NCI-H1417 (cell line): ENCODE results near the gene KMT2B.

Source experiments
- DNase-seq, 3 experiments: peaks; one replicate each; lab custom pipeline; 2025; lab: John Stamatoyannopoulos, UW

The KMT2B gene

DNA sequence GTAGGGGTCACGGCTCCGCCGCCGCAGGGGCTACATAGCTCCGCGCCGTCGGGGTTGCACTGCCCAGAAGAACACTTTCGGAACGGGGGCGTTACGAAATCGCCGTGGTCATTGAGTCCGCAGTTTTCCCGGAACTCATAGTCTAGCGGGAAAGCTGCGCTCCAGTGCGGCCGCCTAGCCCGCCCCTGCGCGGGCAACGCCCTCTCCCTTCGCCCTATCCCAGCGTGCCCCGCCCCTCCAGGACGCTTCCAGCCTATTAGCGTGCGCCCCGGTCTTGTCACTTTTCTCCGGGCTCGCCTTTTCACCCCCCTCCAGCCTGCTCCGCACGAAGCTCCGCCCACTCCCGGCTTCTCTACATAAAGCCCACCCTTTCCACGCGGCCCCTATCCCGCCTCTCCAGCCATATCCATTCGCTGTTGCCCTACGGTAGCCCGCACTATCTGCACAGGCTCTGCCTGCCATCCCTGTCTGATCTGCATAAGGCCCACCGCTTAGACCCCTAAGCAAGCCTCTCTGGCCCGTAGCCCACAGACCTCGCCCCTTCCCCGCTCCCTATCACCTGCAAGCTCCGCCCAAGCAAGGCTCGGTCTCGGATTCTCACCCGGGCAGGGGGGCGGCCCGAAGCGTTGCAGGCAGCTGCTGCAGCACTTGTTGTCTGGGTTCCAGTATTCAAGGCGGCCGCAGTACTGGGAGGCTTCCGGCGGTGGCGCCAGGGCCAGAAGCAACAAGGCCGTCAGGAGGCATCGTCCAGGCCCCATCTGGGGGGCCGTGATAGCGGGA lies 22.8 kb downstream of the KMT2B start:
- DNase-seq: peak; percentile 96 to 99 (median 98)

- DNase-seq: no peak
Measured at GRCh38 chr19:35741203-35741515, 23.4 kb downstream of the KMT2B start.

- DNase-seq: no peak
Measured at GRCh38 chr19:35742121-35742724, 24.4 kb downstream of the KMT2B start, which contains the start of gene IGFLR1. Gene IGFLR1, minus strand, starts transcription at chr19:35742452. Its CDS starts 1,272 bp downstream, at chr19:35741180.

GRCh38 chr19:35743640-35744429 lies 26.0 kb downstream of the KMT2B start:
- DNase-seq: no peak

DNA sequence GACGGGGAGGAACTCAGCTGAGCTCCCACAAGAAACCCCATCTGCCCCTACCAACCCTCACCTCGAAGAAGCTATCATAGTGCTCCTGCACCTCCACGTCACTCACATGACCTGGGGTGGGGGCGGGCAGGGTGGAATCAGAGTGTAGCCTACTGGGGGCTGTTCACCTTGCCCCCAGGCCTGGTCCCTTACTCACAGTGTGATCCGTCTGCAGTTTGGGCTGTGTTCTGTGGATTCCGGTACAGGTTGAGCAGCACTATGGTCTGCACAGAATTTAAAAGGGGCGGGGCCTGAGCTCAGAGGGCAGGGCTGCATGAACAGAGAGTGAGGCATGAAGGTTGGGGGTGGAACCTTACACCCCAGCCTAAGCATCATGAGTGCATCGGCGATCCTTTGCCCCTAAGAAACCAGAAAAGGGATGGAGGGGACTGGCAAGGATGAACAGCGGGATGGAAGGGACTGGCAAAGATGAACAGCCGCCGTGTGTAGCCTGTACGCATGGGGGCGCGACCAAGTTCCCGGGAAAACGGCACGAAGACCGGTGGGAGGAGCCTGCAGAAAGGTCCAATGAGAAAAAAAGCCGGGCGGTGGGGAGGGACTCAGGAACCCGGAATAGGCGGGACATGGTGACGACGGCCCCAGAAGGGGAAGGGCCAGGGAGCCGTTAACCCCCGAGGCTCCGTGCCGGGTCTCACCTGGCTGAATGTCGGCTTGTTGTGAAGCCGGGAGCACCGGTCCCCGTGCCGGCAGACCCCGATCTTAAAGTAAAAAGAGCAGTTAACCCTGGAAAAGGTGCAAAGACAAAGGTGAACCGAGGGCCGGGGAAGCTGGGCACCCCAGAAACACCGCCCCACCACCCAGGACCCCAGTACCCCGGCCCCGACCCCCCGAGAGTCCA lies 26.9 kb downstream of the KMT2B start:
- DNase-seq: peak; percentile 92 to 97 (median 97)

DNA sequence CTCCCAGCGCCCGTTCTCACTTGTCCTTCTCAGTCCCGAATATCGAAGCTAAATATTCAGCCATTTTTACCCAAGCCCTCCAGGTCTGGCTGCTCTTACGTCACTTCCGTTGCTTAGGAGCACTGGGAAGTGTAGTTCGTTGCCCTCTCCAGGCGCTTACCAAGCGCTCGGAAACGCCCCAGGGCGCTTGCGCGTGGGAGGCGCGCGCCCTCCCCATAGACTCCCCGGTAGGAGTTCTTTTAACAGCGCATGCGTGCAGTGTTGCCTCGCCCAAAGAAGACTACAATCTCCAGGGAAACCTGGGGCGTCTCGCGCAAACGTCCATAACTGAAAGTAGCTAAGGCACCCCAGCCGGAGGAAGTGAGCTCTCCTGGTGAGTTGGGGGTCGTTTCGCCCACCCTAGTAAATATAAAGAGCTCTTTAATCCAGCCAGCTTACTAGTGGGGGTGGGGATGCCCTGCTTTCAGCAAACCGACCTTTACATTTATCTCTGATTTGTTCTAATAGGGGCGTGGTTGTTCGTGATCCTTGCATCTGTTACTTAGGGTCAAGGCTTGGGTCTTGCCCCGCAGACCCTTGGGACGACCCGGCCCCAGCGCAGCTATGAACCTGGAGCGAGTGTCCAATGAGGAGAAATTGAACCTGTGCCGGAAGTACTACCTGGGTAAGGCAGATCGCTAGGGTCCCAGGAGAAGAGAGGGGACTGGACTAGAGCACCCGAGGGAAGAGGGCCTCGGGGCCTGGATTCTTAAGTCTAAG lies 27.7 kb downstream of the KMT2B start, which contains the start of the genes PSENEN and U2AF1L4:
PSENEN (plus strand) TSS at position 324 of the 759 bp plus-strand sequence; CDS start at position 604, 280 bp downstream.
U2AF1L4 (minus strand) TSS at position 91 of the 759 bp plus-strand sequence; CDS start at position 64, 27 bp downstream.
- peak; percentile 97 to 100 (median 99) for DNase-seq

- DNase-seq: no peak
Measured at GRCh38 chr19:35746087-35746462, 28.3 kb downstream of the KMT2B start.

DNA sequence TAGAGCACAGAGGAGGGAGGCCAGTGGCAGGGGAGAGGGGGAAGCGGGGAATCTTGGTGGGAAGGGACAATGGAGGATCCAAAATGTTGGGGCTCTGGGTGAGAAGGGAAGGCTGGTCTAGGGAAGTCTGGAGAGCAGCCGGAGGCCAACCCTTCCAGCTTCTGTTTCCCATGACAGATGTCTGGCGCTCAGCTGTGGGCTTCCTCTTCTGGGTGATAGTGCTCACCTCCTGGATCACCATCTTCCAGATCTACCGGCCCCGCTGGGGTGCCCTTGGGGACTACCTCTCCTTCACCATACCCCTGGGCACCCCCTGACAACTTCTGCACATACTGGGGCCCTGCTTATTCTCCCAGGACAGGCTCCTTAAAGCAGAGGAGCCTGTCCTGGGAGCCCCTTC lies 28.7 kb downstream of the KMT2B start:
- DNase-seq: no peak

DNA sequence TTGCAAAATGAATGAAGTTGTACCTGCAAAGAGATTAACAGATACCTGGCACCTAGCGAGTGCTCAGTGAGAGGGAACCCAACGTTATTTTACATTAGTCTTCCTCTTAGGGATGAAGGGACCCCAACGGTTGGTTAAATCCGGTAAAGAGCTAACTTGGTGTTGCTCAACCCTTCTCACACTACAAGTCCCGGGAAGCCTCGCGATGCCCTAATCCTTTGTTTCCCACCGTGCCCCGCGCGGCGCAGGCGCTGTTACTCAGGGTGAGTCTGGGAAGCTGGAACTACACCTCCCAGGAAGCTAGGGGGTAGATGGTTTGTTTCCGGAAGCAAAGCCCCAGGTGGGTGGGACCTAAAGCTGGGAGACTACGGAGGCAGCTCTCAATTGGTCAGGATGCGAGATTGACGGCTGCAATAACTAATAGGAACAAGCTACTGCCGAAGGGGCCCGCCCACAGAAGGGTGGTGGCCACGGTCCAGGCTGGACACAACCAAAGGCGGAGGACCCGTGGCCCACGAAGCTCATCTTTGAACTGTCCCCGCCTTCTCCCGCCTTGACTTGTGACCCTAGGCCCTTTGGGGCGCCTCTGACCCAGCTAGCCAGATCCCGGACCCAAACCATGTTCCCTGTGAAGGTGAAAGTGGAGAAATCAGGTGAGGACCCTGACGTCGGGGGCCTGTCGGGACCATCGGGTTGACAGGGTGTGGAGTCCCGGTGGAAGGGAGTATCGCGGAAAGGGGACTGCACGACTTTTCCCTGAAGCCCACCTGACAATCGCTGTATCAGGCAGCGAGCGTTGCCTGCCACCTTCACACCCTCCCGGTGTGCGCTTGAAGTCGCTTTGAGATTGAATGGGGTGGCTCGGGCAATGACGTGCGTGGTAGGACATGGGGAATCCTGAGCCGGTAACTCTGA lies 30.6 kb downstream of the KMT2B start, which contains the start of gene LIN37:
LIN37 (plus strand) TSS at position 471 of the 915 bp plus-strand sequence; CDS start at position 620, 149 bp downstream.
- DNase-seq: peak; percentile 99 to 100 (median 99)

GRCh38 chr19:35750167-35750566 lies 32.4 kb downstream of the KMT2B start:
- no peak for DNase-seq

GRCh38 chr19:35751839-35752745 lies 34.3 kb downstream of the KMT2B start:
- DNase-seq: no peak

DNA sequence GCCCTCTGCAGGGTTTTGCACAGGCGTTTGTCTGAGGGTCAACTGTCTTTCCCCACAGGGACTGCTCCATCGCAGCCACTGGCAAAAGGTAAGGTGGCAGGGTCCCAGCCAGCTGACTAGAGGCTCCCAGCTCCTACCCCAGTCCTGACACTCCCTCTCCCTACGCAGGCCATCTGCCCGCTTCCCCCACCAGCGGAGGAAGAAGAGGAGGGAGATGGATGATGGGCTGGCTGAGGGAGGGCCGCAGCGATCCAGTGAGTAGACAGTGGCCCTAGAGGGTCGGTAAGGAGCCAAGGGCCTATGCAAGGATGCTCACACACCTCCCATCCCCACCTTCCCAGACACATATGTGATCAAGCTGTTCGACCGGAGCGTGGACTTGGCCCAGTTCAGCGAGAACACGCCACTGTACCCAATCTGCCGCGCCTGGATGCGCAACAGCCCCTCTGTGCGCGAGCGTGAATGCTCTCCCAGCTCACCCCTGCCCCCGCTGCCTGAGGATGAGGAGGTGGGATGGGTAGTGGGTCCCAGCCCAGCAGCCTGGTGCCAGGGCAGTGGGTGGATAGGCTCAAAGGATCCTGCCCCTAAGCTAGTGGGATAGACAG lies 35.0 kb downstream of the KMT2B start:
- DNase-seq: no peak

- no peak for DNase-seq
Measured at GRCh38 chr19:35753634-35754369, 36.0 kb downstream of the KMT2B start.

GRCh38 chr19:35754370-35755130 lies 36.7 kb downstream of the KMT2B start:
- DNase-seq: no peak

DNA sequence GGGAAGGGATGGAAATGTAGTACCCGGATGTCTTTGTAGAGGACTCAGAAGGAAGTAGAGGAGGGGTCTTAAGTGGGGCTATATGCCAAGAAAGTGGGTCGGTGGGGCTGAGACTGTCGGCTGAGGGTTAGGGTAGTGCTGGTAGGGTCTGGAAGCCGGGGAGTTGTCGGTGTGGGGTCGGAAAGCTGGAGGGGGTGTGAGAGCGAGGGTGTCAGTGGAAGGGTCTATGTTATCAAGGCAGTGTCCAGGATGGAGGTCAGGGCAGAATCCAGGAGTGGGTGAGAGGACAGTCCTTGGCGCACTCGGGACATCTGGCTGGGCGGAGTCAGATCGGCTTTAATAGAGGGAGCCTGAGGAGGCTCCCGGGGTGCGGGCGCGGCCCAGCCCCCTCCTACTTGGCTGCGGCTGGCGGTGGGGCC lies 37.3 kb downstream of the KMT2B start:
- no peak for DNase-seq

- DNase-seq: peak in 1 of 3 experiments; percentile 23
Measured at GRCh38 chr19:35755550-35756376, 38.0 kb downstream of the KMT2B start.
